ENCODE data around the gene SERPINA4.

The SERPINA4 gene

GRCh38 chr14:94548999-94549985, 11.9 kb upstream of the SERPINA4 start:
- no peaks in the 10 kb centered on the region for H3K36me3 ChIP-seq (ENCODE audit: control insufficient read depth in 1 of 2, insufficient read depth in 2 of 2, low read length in 2 of 2)
- H3K4me3 ChIP-seq (ENCODE audit: low read depth in 1 of 2, low read length in 2 of 2), result no peak overlapping the region
- no peak overlapping the region for H3K27ac ChIP-seq (ENCODE audit: low read depth, low read length)
- no peaks in the 10 kb centered on the region for H3K4me1 ChIP-seq (ENCODE audit: control insufficient read depth in 1 of 2, insufficient read depth in 2 of 2, low read length in 2 of 2)
- H3K9ac ChIP-seq (ENCODE audit: low read depth in 1 of 2, low read length in 2 of 2), result no peak overlapping the region
- peaks cover 0 to 2% of the 10 kb centered on the region in 2 donors for H3K9me3 ChIP-seq (ENCODE audit: control insufficient read depth in 1 of 2, low read length in 2 of 2)
- H3K27me3 ChIP-seq (ENCODE audit: control insufficient read depth in 1 of 2, insufficient read depth in 2 of 2, low read length in 2 of 2), result peaks cover 0 to 3% of the 10 kb centered on the region in 2 donors

GRCh38 chr14:94550041-94550440, 11.2 kb upstream of the SERPINA4 start:
- H3K4me3 ChIP-seq (ENCODE audit: low read depth in 1 of 2, low read length in 2 of 2), result no peak overlapping the region
- no peaks in the 10 kb centered on the region for H3K4me1 ChIP-seq (ENCODE audit: control insufficient read depth in 1 of 2, insufficient read depth in 2 of 2, low read length in 2 of 2)
- H3K9ac ChIP-seq (ENCODE audit: low read depth in 1 of 2, low read length in 2 of 2), result no peak overlapping the region
- peaks cover 0 to 3% of the 10 kb centered on the region in 2 donors for H3K27me3 ChIP-seq (ENCODE audit: control insufficient read depth in 1 of 2, insufficient read depth in 2 of 2, low read length in 2 of 2)
- H3K27ac ChIP-seq (ENCODE audit: low read depth, low read length), result no peak overlapping the region
- H3K9me3 ChIP-seq (ENCODE audit: control insufficient read depth in 1 of 2, low read length in 2 of 2), result peaks cover 0 to 2% of the 10 kb centered on the region in 2 donors
- no peaks in the 10 kb centered on the region for H3K36me3 ChIP-seq (ENCODE audit: control insufficient read depth in 1 of 2, insufficient read depth in 2 of 2, low read length in 2 of 2)

- H3K36me3 ChIP-seq (ENCODE audit: control insufficient read depth in 1 of 2, insufficient read depth in 2 of 2, low read length in 2 of 2), result no peaks in the 10 kb centered on the region
- H3K27me3 ChIP-seq (ENCODE audit: control insufficient read depth in 1 of 2, insufficient read depth in 2 of 2, low read length in 2 of 2), result no peaks in the 10 kb centered on the region
- no peak overlapping the region for H3K9ac ChIP-seq (ENCODE audit: low read depth in 1 of 2, low read length in 2 of 2)
Observed at GRCh38 chr14:94555991-94556390, 5.3 kb upstream of the SERPINA4 start.

GRCh38 chr14:94557327-94557726, 3.9 kb upstream of the SERPINA4 start:
- Histone ChIP-seq H3K36me3 (ENCODE audit: control insufficient read depth in 1 of 2, insufficient read depth in 2 of 2, low read length in 2 of 2) (no peaks in the 10 kb centered on the region), H3K9me3 (ENCODE audit: control insufficient read depth in 1 of 2, low read length in 2 of 2) (no peaks in the 10 kb centered on the region), H3K9ac (ENCODE audit: low read depth in 1 of 2, low read length in 2 of 2) (no peak overlapping the region), H3K27me3 (ENCODE audit: control insufficient read depth in 1 of 2, insufficient read depth in 2 of 2, low read length in 2 of 2) (no peaks in the 10 kb centered on the region), H3K27ac (ENCODE audit: low read depth, low read length) (no peak overlapping the region), H3K4me3 (ENCODE audit: low read depth in 1 of 2, low read length in 2 of 2) (no peak overlapping the region), H3K4me1 (ENCODE audit: control insufficient read depth in 1 of 2, insufficient read depth in 2 of 2, low read length in 2 of 2) (no peaks in the 10 kb centered on the region)

More at GRCh38 chr14:94555991-94556390, 5.3 kb upstream of the SERPINA4 start:
- Histone ChIP-seq H3K9me3 (ENCODE audit: control insufficient read depth in 1 of 2, low read length in 2 of 2) (no peaks in the 10 kb centered on the region), H3K27ac (ENCODE audit: low read depth, low read length) (no peak overlapping the region), H3K4me1 (ENCODE audit: control insufficient read depth in 1 of 2, insufficient read depth in 2 of 2, low read length in 2 of 2) (no peaks in the 10 kb centered on the region), H3K4me3 (ENCODE audit: low read depth in 1 of 2, low read length in 2 of 2) (no peak overlapping the region)

- Histone ChIP-seq H3K4me1 (ENCODE audit: control insufficient read depth in 1 of 2, insufficient read depth in 2 of 2, low read length in 2 of 2) (no peaks in the 10 kb centered on the region), H3K9me3 (ENCODE audit: control insufficient read depth in 1 of 2, low read length in 2 of 2) (no peaks in the 10 kb centered on the region), H3K9ac (ENCODE audit: low read depth in 1 of 2, low read length in 2 of 2) (no peak overlapping the region), H3K4me3 (ENCODE audit: low read depth in 1 of 2, low read length in 2 of 2) (no peak overlapping the region), H3K27ac (ENCODE audit: low read depth, low read length) (no peak overlapping the region), H3K36me3 (ENCODE audit: control insufficient read depth in 1 of 2, insufficient read depth in 2 of 2, low read length in 2 of 2) (no peaks in the 10 kb centered on the region), H3K27me3 (ENCODE audit: control insufficient read depth in 1 of 2, insufficient read depth in 2 of 2, low read length in 2 of 2) (no peaks in the 10 kb centered on the region)
Observed at GRCh38 chr14:94558842-94559241, 2.4 kb upstream of the SERPINA4 start.

- Histone ChIP-seq H3K9ac (ENCODE audit: low read depth in 1 of 2, low read length in 2 of 2) (no peak overlapping the region), H3K4me1 (ENCODE audit: control insufficient read depth in 1 of 2, insufficient read depth in 2 of 2, low read length in 2 of 2) (no peaks in the 10 kb centered on the region), H3K27me3 (ENCODE audit: control insufficient read depth in 1 of 2, insufficient read depth in 2 of 2, low read length in 2 of 2) (no peaks in the 10 kb centered on the region), H3K4me3 (ENCODE audit: low read depth in 1 of 2, low read length in 2 of 2) (no peak overlapping the region), H3K27ac (ENCODE audit: low read depth, low read length) (no peak overlapping the region), H3K36me3 (ENCODE audit: control insufficient read depth in 1 of 2, insufficient read depth in 2 of 2, low read length in 2 of 2) (no peaks in the 10 kb centered on the region), H3K9me3 (ENCODE audit: control insufficient read depth in 1 of 2, low read length in 2 of 2) (no peaks in the 10 kb centered on the region)
Observed at GRCh38 chr14:94559638-94560290, 1.5 kb upstream of the SERPINA4 start.

GRCh38 chr14:94560291-94560665, 964 bp upstream of the SERPINA4 start:
- Histone ChIP-seq H3K27me3 (ENCODE audit: control insufficient read depth in 1 of 2, insufficient read depth in 2 of 2, low read length in 2 of 2) (no peaks in the 10 kb centered on the region), H3K9me3 (ENCODE audit: control insufficient read depth in 1 of 2, low read length in 2 of 2) (no peaks in the 10 kb centered on the region), H3K4me1 (ENCODE audit: control insufficient read depth in 1 of 2, insufficient read depth in 2 of 2, low read length in 2 of 2) (no peaks in the 10 kb centered on the region), H3K36me3 (ENCODE audit: control insufficient read depth in 1 of 2, insufficient read depth in 2 of 2, low read length in 2 of 2) (no peaks in the 10 kb centered on the region), H3K27ac (ENCODE audit: low read depth, low read length) (no peak overlapping the region), H3K9ac (ENCODE audit: low read depth in 1 of 2, low read length in 2 of 2) (no peak overlapping the region), H3K4me3 (ENCODE audit: low read depth in 1 of 2, low read length in 2 of 2) (no peak overlapping the region)

GRCh38 chr14:94561656-94562010, 391 bp downstream of the SERPINA4 start:
- Histone ChIP-seq H3K9me3 (ENCODE audit: control insufficient read depth in 1 of 2, low read length in 2 of 2) (no peaks in the 10 kb centered on the region), H3K27ac (ENCODE audit: low read depth, low read length) (no peak overlapping the region), H3K36me3 (ENCODE audit: control insufficient read depth in 1 of 2, insufficient read depth in 2 of 2, low read length in 2 of 2) (no peaks in the 10 kb centered on the region), H3K27me3 (ENCODE audit: control insufficient read depth in 1 of 2, insufficient read depth in 2 of 2, low read length in 2 of 2) (no peaks in the 10 kb centered on the region), H3K4me3 (ENCODE audit: low read depth in 1 of 2, low read length in 2 of 2) (no peak overlapping the region), H3K4me1 (ENCODE audit: control insufficient read depth in 1 of 2, insufficient read depth in 2 of 2, low read length in 2 of 2) (no peaks in the 10 kb centered on the region), H3K9ac (ENCODE audit: low read depth in 1 of 2, low read length in 2 of 2) (no peak overlapping the region)

GRCh38 chr14:94562022-94562421, 780 bp downstream of the SERPINA4 start:
- H3K27ac ChIP-seq (ENCODE audit: low read depth, low read length), result no peak overlapping the region
- H3K9me3 ChIP-seq (ENCODE audit: control insufficient read depth in 1 of 2, low read length in 2 of 2), result no peaks in the 10 kb centered on the region
- H3K4me1 ChIP-seq (ENCODE audit: control insufficient read depth in 1 of 2, insufficient read depth in 2 of 2, low read length in 2 of 2), result no peaks in the 10 kb centered on the region
- H3K4me3 ChIP-seq (ENCODE audit: low read depth in 1 of 2, low read length in 2 of 2), result no peak overlapping the region
- no peak overlapping the region for H3K9ac ChIP-seq (ENCODE audit: low read depth in 1 of 2, low read length in 2 of 2)
- H3K27me3 ChIP-seq (ENCODE audit: control insufficient read depth in 1 of 2, insufficient read depth in 2 of 2, low read length in 2 of 2), result no peaks in the 10 kb centered on the region
- H3K36me3 ChIP-seq (ENCODE audit: control insufficient read depth in 1 of 2, insufficient read depth in 2 of 2, low read length in 2 of 2), result no peaks in the 10 kb centered on the region
